CD4-positive, alpha-beta memory T cell (primary cell): Measurements from ENCODE around the gene RER1. TPM values are rescaled to one million over a fixed set of nuclear protein-coding genes. Genes with fewer than 3 reads are reported as not detected.

Source experiments
- CTCF ChIA-PET: fragments of 350-600 bp; sonication (Branson Sonifier 250); formaldehyde crosslinking; loops from one replicate; lab custom pipeline; 2021; ENCODE audit warnings: inconsistent platforms; ENCODE audit not compliant: partially characterized antibody; lab: Charles Lee
- POLR2A ChIA-PET: fragments of 350-600 bp; sonication (Branson Sonifier 250); formaldehyde crosslinking; loops from one replicate; lab custom pipeline; 2021; ENCODE audit not compliant: partially characterized antibody; lab: Charles Lee
- DNase-seq, 5 donors: peaks; one replicate each; pipeline versions ENCODE4 v3.0.0 to v3.0.0-alpha.2; 2020 to 2022; ENCODE audit warnings: mixed read lengths in 1 of 5
- H3K27ac ChIP-seq: one replicate; pipeline ENCODE4 v1.7.0; 2013; ENCODE audit warnings: low read depth, low read length
- H3K27me3 ChIP-seq: 2 replicates; pipeline ENCODE4 v1.7.0; 2013; ENCODE audit warnings: mild to moderate bottlenecking, low read length, moderate library complexity; ENCODE audit not compliant: insufficient read depth
- H3K36me3 ChIP-seq: 2 replicates; pipeline ENCODE4 v1.7.0; 2013; ENCODE audit warnings: mild to moderate bottlenecking, low read length, moderate library complexity; ENCODE audit not compliant: insufficient read depth
- H3K4me1 ChIP-seq: 2 replicates; pipeline ENCODE4 v1.7.0; 2013; ENCODE audit warnings: mild to moderate bottlenecking, low read length, moderate library complexity; ENCODE audit not compliant: insufficient read depth
- H3K4me3 ChIP-seq, 2 donors: one replicate each; pipeline ENCODE4 v1.7.0; 2013; ENCODE audit warnings: low read length in 2 of 2, mild to moderate bottlenecking in 1 of 2
- H3K9me3 ChIP-seq, 2 donors: one replicate each; pipeline ENCODE4 v1.7.0; 2013; ENCODE audit warnings: low read length in 2 of 2, control low read depth in 1 of 2; ENCODE audit not compliant: control insufficient read depth in 1 of 2
- H3K27ac Mint-ChIP-seq, 7 donors: one replicate each; pipeline ENCODE4 v1.8.0; 2020 to 2021; ENCODE audit warnings: mixed read lengths in 7 of 7, mild to moderate bottlenecking in 6 of 7, inconsistent platforms in 3 of 7, moderate library complexity in 3 of 7
- H3K27me3 Mint-ChIP-seq, 2 donors: one replicate each; pipeline ENCODE4 v1.8.0; 2020 to 2021; ENCODE audit warnings: mixed read lengths in 2 of 2
- H3K36me3 Mint-ChIP-seq, 2 donors: one replicate each; pipeline ENCODE4 v1.8.0; 2020 to 2021; ENCODE audit warnings: mixed read lengths in 2 of 2, inconsistent platforms in 1 of 2, mild to moderate bottlenecking in 1 of 2
- H3K4me1 Mint-ChIP-seq, 4 donors: one replicate each; pipeline ENCODE4 v1.8.0; 2020 to 2021; ENCODE audit warnings: mixed read lengths in 4 of 4, mild to moderate bottlenecking in 1 of 4
- H3K4me3 Mint-ChIP-seq, 8 donors: one replicate each; pipeline ENCODE4 v1.8.0; 2020 to 2021; ENCODE audit warnings: mixed read lengths in 8 of 8, mild to moderate bottlenecking in 7 of 8, moderate library complexity in 6 of 8, inconsistent platforms in 3 of 8
- H3K9me3 Mint-ChIP-seq, 8 donors: one replicate each; pipeline ENCODE4 v1.8.0; 2020 to 2021; ENCODE audit warnings: mixed read lengths in 8 of 8, mild to moderate bottlenecking in 5 of 8, inconsistent platforms in 3 of 8, moderate library complexity in 1 of 8
- intact Hi-C: fragments of 100-400 bp; cut with micrococcal nuclease; formaldehyde crosslinking; loops from one replicate; pipeline ENCODE4 v1.15.1; 2023
- polyA plus RNA-seq, 2 donors: library from polyadenylated mRNA; unstranded; fragments of 300-500 nt; fragmentation: Illumina TruSeq; gene quantifications; one replicate each; pipeline ENCODE4 v1.2.3, GENCODE V29; 2021
- total RNA-seq, 2 experiments: library from RNA; stranded (reverse); gene quantifications; one replicate each; pipeline ENCODE4 v1.2.3, GENCODE V29; 2021

RER1 gene
- total and polyA plus RNA-seq, 4 experiments from 2014 or later = 131 to 221 (median 150) TPM

DNA sequence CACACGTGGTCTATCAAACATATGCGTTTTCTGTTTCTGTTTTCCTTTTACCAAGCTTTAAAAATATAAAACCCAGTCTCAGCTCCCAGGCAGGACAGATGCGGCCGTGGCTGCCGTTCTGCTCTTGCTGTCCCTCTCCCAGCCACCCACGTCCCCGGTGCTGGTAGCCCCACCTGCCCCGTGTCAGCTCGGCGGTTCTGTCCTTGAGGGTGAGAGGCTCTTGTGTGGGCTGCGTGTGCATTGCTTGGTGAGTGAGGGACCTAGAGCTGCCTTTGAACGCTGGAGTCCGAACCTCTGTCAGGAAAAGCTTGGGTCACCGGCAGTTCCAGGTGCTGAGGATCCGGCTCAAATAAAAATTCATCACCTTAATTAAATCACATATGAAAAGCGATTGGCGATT is 4.4 kb downstream of the RER1 start:
- peaks cover 28% of the 10 kb centered on the region for H3K4me1 ChIP-seq
- POLR2A ChIA-PET = no interaction called here
- no peaks in the 10 kb centered on the region for H3K27me3 ChIP-seq
- Mint-ChIP-seq H3K36me3 (peaks cover 27 to 67% of the 10 kb centered on the region in 2 donors), H3K9me3 (no peaks in the 10 kb centered on the region), H3K27me3 (no peaks in the 10 kb centered on the region), H3K27ac (peak overlapping the region in 1 of 7 donors; percentile 21), H3K4me1 (peaks cover 25 to 64% (median 38%) of the 10 kb centered on the region in 4 donors), H3K4me3 (no peak overlapping the region)
- H3K27ac ChIP-seq = no peak overlapping the region
- H3K9me3 ChIP-seq = no peaks in the 10 kb centered on the region
- CTCF ChIA-PET = no interaction called here
- peaks cover 47% of the 10 kb centered on the region for H3K36me3 ChIP-seq
- H3K4me3 ChIP-seq = no peak overlapping the region
- no peak for DNase-seq
- intact Hi-C loops = no loop called here

GRCh38 chr1:2396476-2396875 is 4.8 kb downstream of the RER1 start:
- intact Hi-C loops = no loop called here
- Mint-ChIP-seq H3K27ac (peak overlapping the region in 3 of 7 donors; percentile 17 to 30 (median 21)), H3K4me3 (no peak overlapping the region), H3K36me3 (peaks cover 29 to 68% of the 10 kb centered on the region in 2 donors), H3K4me1 (peaks cover 25 to 64% (median 37%) of the 10 kb centered on the region in 4 donors), H3K9me3 (no peaks in the 10 kb centered on the region), H3K27me3 (no peaks in the 10 kb centered on the region)
- Histone ChIP-seq H3K9me3 (no peaks in the 10 kb centered on the region), H3K27ac (no peak overlapping the region), H3K4me1 (peaks cover 28% of the 10 kb centered on the region), H3K4me3 (no peak overlapping the region), H3K36me3 (peaks cover 48% of the 10 kb centered on the region), H3K27me3 (no peaks in the 10 kb centered on the region)
- DNase-seq = no peak
- CTCF ChIA-PET = no interaction called here
- POLR2A ChIA-PET = interaction anchor here (1.0 to 1.2 kb wide), 2 partner anchors 17 to 164 kb away, joined by 3 to 4 read pairs; no protein-coding TSS in a partner anchor

GRCh38 chr1:2397007-2397679 is 5.5 kb downstream of the RER1 start:
- intact Hi-C loops = no loop called here
- H3K27me3 ChIP-seq = no peaks in the 10 kb centered on the region
- H3K27ac Mint-ChIP-seq = peak overlapping the region in 4 of 7 donors; percentile 17 to 85 (median 46)
- no peak for DNase-seq
- no peak overlapping the region for H3K27ac ChIP-seq
- H3K9me3 Mint-ChIP-seq = no peaks in the 10 kb centered on the region
- H3K36me3 ChIP-seq = peaks cover 55% of the 10 kb centered on the region
- H3K4me1 Mint-ChIP-seq = peaks cover 25 to 66% (median 37%) of the 10 kb centered on the region in 4 donors
- no peaks in the 10 kb centered on the region for H3K9me3 ChIP-seq
- H3K36me3 Mint-ChIP-seq = peaks cover 35 to 73% of the 10 kb centered on the region in 2 donors
- ChIA-PET CTCF (interaction anchor here (0.9 kb wide), 1 partner anchor 202 kb away, joined by 5 read pairs; the partner anchor contains the start of gene FAAP20), POLR2A (interaction anchor here (1.0 to 1.2 kb wide), 2 partner anchors 16 to 165 kb away, joined by 3 to 4 read pairs; no protein-coding TSS in a partner anchor)
- no peaks in the 10 kb centered on the region for H3K27me3 Mint-ChIP-seq
- no peak overlapping the region for H3K4me3 Mint-ChIP-seq
- no peak overlapping the region for H3K4me3 ChIP-seq
- H3K4me1 ChIP-seq = peaks cover 27% of the 10 kb centered on the region

- Mint-ChIP-seq H3K4me3 (no peak overlapping the region), H3K4me1 (peaks cover 10 to 49% (median 21%) of the 10 kb centered on the region in 4 donors), H3K27ac (peak overlapping the region in 4 of 7 donors; percentile 46 to 77 (median 62)), H3K27me3 (no peaks in the 10 kb centered on the region), H3K36me3 (peaks cover 44 to 75% of the 10 kb centered on the region in 2 donors), H3K9me3 (no peaks in the 10 kb centered on the region)
- H3K4me1 ChIP-seq = peaks cover 10% of the 10 kb centered on the region
- no peak for DNase-seq
- H3K4me3 ChIP-seq = no peak overlapping the region
- intact Hi-C loops = no loop called here
- H3K27ac ChIP-seq = no peak overlapping the region
- peaks cover 64% of the 10 kb centered on the region for H3K36me3 ChIP-seq
- POLR2A ChIA-PET = no interaction called here
- CTCF ChIA-PET = interaction anchor here (1.3 kb wide), 1 partner anchor 204 kb away, joined by 4 read pairs; the partner anchor contains the start of gene FAAP20
- H3K27me3 ChIP-seq = no peaks in the 10 kb centered on the region
- no peaks in the 10 kb centered on the region for H3K9me3 ChIP-seq
Observed at GRCh38 chr1:2398871-2399270, 7.2 kb downstream of the RER1 start.

GRCh38 chr1:2399890-2400575 is 8.4 kb downstream of the RER1 start:
- H3K27ac Mint-ChIP-seq = peak overlapping the region in 4 of 7 donors; percentile 35 to 75 (median 65)
- Histone ChIP-seq H3K27ac (no peak overlapping the region), H3K9me3 (no peaks in the 10 kb centered on the region), H3K27me3 (no peaks in the 10 kb centered on the region), H3K36me3 (peaks cover 72% of the 10 kb centered on the region), H3K4me1 (no peaks in the 10 kb centered on the region), H3K4me3 (no peak overlapping the region)
- H3K4me3 Mint-ChIP-seq = no peak overlapping the region
- peaks cover 5 to 37% (median 11%) of the 10 kb centered on the region in 4 donors for H3K4me1 Mint-ChIP-seq
- no peaks in the 10 kb centered on the region for H3K9me3 Mint-ChIP-seq
- POLR2A ChIA-PET = no interaction called here
- H3K27me3 Mint-ChIP-seq = no peaks in the 10 kb centered on the region
- peaks cover 46 to 73% of the 10 kb centered on the region in 2 donors for H3K36me3 Mint-ChIP-seq
- CTCF ChIA-PET = interaction anchor here (1.3 kb wide), 1 partner anchor 205 kb away, joined by 4 read pairs; the partner anchor contains the start of gene FAAP20
- DNase-seq = no peak
- intact Hi-C loops = no loop called here

DNA sequence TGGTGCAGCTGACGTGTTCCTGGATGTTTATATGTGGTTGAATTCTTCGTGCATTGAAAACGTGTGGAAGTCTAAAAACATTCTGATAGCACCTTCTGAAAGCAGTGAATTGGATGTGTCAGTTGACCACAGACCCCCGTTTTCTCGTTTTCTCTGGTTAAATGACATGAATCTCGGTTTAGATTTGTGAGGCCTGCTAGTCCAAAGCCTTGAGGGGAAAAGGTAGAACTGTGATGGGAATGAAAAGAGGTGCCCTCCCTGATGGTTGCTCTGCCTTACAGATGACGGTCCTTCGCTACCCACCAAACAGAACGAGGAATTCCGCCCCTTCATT is 8.9 kb downstream of the RER1 start:
- ChIA-PET CTCF (no interaction called here), POLR2A (interaction anchor here (3.0 kb wide), 1 partner anchor 9 kb away, joined by 8 read pairs; the partner anchor contains the start of genes MORN1 and RER1)
- Histone ChIP-seq H3K27me3 (no peaks in the 10 kb centered on the region), H3K4me3 (no peak overlapping the region), H3K9me3 (no peaks in the 10 kb centered on the region), H3K4me1 (no peaks in the 10 kb centered on the region), H3K27ac (no peak overlapping the region), H3K36me3 (peaks cover 74% of the 10 kb centered on the region)
- H3K4me1 Mint-ChIP-seq = peaks cover 4 to 32% (median 8%) of the 10 kb centered on the region in 4 donors
- no peak for DNase-seq
- intact Hi-C loops = no loop called here
- no peak overlapping the region for H3K4me3 Mint-ChIP-seq
- peaks cover 44 to 72% of the 10 kb centered on the region in 2 donors for H3K36me3 Mint-ChIP-seq
- H3K27me3 Mint-ChIP-seq = no peaks in the 10 kb centered on the region
- peak overlapping the region in 3 of 7 donors; percentile 35 to 75 (median 65) for H3K27ac Mint-ChIP-seq
- no peaks in the 10 kb centered on the region for H3K9me3 Mint-ChIP-seq
